HG02642 (cell line): ENCODE measurements around the gene FOXP2.

Experiments
- ATAC-seq: cut with Tn5 transposase; IDR thresholded peaks from one replicate; pipeline ENCODE4 v1.9.1; 2021; ENCODE audit warnings: mild to moderate bottlenecking; ENCODE audit not compliant: unreplicated experiment, poor library complexity

The FOXP2 gene

DNA sequence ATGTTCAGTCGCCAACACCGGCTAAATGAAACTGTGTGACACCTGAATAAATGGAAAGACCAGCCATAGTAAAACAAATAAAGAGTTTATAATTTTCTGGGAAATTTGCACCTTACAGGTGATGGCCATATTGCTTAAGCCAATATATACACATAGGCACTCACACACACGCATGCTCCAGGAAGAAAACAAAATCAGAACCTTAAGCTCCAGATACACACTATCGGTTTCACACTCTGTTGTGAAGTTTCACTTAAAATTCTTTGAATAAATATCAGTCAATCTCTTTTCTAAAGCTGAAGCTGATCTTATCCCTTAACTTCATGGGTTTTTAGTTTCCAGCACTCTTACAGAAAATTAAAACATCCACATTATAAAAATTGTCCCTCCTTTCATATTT lies 280.6 kb downstream of the FOXP2 start:
- no peak for ATAC-seq

DNA sequence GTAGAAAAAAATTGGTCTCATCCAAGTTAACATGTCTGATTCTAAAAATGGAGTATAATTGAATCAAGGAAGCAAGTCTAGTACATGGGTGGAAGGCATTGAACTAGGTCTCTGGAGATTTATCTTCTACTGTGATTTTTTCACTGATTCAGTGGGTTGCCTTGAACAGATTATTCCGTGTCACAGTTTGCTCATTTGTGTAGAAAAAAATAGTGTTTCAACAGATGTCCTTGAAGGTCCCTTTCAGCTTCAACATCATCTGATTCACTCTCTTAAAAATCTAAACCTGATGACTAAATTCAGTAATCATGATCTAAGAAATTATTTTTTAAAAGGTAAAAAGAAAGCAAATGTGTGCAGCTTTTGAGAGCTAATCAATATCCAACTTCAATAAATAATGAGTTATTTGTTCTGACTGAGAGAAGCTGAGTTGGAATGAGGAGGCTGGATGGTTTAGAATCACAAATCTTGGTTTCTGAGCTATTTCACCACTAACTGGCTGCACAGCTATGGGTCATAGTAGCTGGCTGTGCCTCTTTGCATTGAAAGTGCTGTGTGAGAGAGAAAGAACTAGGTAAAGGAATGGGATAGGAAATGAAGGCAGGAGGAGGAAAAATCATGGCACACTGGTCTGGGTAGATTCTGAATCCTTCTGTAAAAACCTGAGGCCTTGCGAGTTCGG lies 285.8 kb downstream of the FOXP2 start:
- ATAC-seq = no peak

DNA sequence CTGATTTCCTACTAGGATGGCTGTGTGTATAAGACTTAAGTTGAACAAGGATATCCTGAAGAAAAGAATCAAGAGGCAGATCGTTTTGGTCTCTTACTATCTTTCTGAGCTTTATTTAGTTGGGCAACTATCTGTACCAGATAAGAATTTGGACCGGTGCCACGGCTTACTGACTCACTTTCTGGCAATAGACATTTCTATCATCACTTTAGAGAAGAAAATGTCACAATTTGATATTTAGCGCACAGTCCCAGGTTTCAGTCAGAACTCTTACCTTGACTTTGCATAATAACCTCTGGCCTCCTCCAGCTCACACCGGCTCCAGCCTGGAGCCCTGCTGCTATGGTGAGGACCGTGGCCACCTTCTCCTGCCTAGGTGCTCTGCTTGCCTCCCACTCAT lies 289.1 kb downstream of the FOXP2 start:
- no peak for ATAC-seq

DNA sequence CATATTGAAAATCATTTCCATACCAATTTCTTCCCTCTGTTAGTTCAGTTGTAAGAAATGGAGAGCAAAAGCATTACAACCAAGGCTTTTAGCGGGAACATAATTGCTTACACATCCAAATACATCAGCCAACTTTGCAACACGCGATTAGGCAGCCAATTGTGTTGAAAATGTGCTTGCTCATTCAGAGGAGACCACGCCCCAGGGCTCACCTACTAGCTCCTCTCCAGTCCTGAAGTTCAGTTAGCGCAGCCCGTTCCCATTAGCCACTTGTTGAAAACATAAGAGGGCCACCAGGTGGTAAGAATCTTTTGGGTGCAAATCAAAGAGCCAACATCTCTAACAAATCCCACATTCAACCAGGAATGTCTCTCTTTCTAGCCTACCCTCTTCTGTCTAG lies 294.0 kb downstream of the FOXP2 start:
- ATAC-seq = no peak

DNA sequence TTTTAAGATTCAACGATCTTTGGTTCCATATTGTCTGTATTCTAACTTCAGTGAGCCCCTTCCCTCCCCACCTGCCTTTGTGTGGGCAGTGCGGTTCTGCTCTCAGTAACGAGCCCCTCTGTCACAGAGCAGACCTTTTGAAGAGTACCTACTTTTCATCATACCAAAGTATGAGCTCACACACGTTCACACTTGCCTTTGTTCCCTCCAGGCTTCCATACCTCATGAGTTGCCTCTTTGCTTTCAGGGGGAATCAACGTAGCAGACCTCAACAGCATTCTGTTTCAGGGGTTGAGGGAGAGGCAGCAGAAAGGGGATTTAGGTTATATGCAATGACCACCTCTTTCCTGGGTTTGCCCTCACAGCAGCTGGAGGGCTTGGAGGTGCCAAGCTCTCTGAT lies 295.9 kb downstream of the FOXP2 start:
- no peak for ATAC-seq

DNA sequence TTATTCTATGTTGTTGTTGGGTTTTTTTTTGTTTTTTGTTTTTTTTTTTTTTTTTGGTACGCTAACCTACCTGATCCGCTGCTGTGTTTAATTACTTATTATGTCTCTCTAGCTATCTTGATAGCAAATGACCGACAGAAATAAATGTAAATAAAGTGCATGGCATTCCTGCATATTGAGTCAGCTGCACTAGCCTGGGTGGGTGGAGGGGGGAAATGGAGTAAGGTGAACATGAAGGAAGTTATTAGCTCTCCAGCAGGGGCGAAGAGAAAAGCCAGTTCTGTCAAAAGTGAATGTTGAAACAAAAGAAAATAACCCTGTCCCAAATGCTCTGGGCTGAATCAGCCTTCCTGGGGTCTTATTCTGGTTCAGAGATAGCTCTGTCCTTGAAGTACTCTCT lies 296.6 kb downstream of the FOXP2 start:
- ATAC-seq = no peak

DNA sequence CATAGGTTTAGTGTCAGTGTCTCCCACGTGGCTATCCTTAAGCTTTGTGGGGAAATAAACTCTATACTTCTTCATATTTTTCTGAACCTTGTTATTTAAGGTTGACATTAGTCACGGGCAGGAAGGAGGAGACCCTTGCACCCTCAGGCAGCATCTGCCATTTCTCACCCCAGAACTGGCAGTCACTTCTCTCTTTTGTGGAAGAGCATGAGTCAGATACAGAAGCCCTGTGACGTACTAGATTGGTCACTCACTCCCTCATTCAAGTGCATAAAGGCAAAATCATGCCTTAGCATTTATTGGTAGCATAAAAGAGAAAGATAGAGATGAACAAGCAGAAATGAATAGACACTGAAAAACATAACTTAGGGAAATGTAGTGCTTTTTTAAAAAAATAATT lies 301.3 kb downstream of the FOXP2 start:
- no peak for ATAC-seq

DNA sequence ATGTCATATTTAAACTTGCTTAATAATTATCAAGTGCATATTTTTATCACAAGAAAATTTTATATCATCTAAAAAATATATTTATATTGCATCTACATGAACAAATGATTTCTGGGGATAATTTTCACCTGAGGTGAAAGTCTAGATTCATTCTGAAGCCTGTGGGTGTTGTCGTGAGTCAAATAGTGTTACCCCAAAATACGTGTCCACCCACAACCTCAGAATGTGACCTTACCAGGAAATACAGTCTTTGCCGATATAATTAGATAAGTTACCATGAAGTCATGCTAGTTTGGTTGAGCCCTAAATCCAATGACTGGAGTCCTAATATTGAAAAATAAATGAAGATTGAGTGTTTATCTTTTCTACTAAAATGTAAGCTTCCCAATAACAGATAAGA lies 304.2 kb downstream of the FOXP2 start:
- peak; percentile 42 for ATAC-seq

DNA sequence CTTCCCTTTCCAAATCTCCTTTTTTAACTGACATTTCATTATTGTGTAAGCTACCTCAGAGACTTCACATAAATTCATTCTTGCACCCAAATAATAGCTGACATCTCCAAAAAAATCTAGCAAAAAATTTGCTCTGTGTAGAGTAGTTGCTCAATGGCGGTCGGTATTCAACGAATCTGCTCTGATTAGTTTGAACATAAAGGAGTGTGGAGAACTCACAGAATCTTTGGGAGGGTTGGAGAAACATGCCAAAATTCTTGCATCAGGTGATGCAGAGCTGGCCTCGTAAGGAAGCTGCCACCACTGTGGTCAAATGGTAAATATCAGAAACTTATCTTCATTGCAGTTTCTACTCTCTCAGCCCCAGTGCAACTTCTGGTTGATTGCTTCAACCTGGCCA lies 306.1 kb downstream of the FOXP2 start:
- ATAC-seq = no peak

DNA sequence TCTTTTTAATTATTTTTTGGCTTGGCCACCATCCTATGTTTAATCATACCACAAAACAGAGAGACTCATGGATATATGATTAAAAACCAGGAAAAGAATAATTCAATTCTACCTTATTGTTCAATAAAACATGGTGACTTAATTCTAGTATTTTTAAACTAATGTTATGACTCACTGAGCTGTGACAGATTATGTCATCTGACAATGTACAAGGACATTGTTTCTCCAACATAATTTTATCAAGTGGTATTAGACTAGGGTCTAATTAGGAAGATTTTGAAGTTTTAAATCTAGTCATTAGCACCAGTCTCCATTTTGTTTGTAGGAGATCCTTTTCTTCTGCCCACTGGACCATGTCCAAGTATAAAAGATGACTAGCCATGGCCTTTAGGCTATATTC lies 307.9 kb downstream of the FOXP2 start:
- no peak for ATAC-seq

DNA sequence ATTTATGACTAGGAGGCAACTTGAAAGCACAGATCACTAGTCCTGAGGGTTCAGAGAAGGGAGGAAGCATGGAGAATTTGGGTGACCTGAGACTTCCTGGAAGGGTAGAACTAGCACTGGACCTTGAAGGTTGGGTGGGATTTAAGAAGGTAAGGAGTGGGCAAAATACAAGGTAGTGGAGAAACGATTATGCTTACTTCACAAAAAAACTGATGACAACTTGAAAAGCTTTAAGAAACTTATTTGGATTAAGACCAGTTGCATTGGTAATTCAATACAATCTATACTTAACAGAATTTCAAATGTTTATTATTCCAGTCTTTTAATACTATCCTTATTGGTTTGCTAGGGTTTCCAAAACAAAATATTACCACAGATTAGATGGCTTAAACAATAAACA lies 308.7 kb downstream of the FOXP2 start:
- ATAC-seq = no peak

DNA sequence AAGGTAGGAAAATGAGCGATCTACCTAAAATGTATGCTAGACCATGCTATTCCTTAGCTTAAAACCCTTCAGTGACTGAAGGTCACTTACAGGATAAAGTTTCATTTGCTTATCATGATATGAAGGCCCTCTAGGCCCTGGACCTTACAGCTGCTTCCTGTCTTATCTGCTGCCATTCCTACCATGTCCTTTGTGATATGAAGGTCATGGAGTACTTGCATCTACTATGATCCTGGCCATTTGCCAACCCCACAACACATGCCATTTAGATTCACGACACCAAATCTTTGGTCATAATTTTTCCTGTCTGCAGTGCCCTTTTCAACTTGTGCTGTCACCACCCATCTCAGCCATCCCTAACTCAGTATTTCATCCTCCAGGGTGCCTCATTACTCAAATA lies 325.5 kb downstream of the FOXP2 start:
- ATAC-seq = no peak

DNA sequence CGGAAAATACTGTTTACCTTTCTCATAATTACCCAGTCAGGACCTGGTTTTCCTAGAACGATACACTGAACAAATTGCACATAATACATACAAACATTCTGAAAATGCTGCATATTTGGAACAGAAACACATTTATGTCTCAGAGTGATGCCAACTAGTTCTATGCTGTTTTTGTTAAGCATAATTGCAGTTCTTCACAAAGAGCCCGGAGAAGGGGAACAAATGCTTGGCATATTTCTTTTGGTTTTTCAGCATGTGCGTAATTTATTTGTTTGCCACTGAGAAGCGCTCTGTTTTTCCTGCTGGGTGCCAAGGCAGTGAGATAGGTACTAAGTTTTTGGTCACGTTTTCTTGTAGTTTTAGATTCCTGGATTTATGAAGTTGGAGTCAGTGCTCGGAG lies 326.3 kb downstream of the FOXP2 start:
- ATAC-seq = no peak

DNA sequence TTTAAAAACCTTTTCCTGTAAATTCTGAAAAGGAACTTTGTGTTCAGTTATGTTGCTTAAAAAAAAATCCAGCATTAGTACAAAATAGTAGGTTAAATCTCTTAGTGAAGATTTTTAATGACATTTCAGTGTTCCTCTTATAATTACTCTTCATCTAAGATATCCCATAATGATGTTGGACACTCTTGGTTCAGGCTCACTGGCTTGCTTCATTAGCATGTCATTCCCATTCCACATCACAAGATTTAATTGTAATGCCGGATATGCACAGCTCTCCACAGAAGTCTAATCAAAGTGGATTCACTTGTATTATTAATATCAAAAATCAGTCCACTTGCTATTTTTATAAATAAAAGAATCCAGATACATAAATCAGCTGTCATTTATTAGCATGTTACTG lies 327.3 kb downstream of the FOXP2 start:
- ATAC-seq = no peak
